Body of pancreas (tissue), 4 donors: ENCODE results near the gene CCSER1.

Experiments used
- POLR2A ChIP-seq, 3 donors: fragments of 450-650 bp; IDR thresholded peaks; one replicate each; pipeline ENCODE4 v1.6.1; 2016; ENCODE audit warnings: antibody characterized with exemption in 3 of 3, mild to moderate bottlenecking in 2 of 3
- TF ChIP-seq, protein P1 (sequence below), 7 experiments: fragments of 450-650 bp in 4 of 7; fragments of 200-600 bp in 3 of 7; sonication (generic) in 3 of 7; IDR thresholded peaks; one replicate each; pipeline ENCODE4 v1.5.1; 2016 to 2019; ENCODE audit warnings: antibody characterized with exemption in 7 of 7

DNA sequence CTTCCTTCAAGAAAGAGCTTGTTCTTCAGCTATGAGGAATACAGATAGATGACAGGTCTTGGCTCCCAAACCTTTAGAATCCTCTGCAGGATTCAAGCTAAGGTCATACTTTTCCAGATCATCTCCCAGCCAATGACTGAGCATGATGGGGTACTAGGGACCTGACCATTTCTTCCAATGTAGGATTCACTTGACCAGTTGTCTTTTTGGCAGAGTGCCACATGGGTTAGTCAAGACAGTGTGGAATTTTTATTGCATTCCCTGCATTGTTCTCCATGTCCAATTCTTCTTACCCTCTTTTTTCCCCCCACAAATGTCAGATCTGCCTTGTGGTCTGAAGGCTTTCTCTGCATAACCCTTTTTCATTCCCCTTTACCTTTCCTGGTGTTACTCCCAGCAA is 99.5 kb downstream of the CCSER1 start:
- TF ChIP-seq, protein P1, sequence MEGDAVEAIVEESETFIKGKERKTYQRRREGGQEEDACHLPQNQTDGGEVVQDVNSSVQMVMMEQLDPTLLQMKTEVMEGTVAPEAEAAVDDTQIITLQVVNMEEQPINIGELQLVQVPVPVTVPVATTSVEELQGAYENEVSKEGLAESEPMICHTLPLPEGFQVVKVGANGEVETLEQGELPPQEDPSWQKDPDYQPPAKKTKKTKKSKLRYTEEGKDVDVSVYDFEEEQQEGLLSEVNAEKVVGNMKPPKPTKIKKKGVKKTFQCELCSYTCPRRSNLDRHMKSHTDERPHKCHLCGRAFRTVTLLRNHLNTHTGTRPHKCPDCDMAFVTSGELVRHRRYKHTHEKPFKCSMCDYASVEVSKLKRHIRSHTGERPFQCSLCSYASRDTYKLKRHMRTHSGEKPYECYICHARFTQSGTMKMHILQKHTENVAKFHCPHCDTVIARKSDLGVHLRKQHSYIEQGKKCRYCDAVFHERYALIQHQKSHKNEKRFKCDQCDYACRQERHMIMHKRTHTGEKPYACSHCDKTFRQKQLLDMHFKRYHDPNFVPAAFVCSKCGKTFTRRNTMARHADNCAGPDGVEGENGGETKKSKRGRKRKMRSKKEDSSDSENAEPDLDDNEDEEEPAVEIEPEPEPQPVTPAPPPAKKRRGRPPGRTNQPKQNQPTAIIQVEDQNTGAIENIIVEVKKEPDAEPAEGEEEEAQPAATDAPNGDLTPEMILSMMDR (IDR thresholded peaks at IDR 0.05), result no peak
- no peak for TF ChIP-seq POLR2A (IDR thresholded peaks at IDR 0.05)
